ENCODE results near the gene CCR7.

GRCh38 chr17:40522961-40523310 is 42.3 kb downstream of the CCR7 start:
- TF ChIP-seq CTCF (IDR thresholded peaks at IDR 0.05; ENCODE audit: low read length) (no peak), EZH2phosphoT487 (IDR thresholded peaks at IDR 0.05; ENCODE audit: low read length) (no peak)
